ENCODE measurements around the gene SLC39A5. TPM values are rescaled to one million over a fixed set of nuclear protein-coding genes. Genes with fewer than 3 reads are reported as not detected.
"Not testable (repeated sequence)": the region's sequence is repeated elsewhere in the genome, so short reads cannot be mapped to it uniquely, and the experiment has no call there.

The SLC39A5 gene
- total RNA-seq, 3 donors from 2014 or later (not counting 1 experiment from before 2014, with no cell fraction given) = 0.70 to 1.4 (median 0.71) TPM

GRCh38 chr12:56282579-56282978 lies 52.7 kb downstream of the SLC39A5 start:
- peak overlapping the region in 1 of 2 donors; percentile 47 for H3K27ac Mint-ChIP-seq
- H3K4me1 ChIP-seq (ENCODE audit: control insufficient read depth, insufficient read depth, low read length) = no peaks in the 10 kb centered on the region
- H3K27me3 Mint-ChIP-seq (ENCODE audit: low read depth in 2 of 2) = no peaks in the 10 kb centered on the region
- H3K9me3 ChIP-seq (ENCODE audit: control insufficient read depth, insufficient read depth, low read length) = no peaks in the 10 kb centered on the region
- intact Hi-C loops (cut with micrococcal nuclease) = no loop called here
- peaks cover 6% of the 10 kb centered on the region for H3K36me3 Mint-ChIP-seq
- TF ChIP-seq CTCF (IDR thresholded peaks at IDR 0.05) = no peak
- H3K27ac ChIP-seq (ENCODE audit: low read length) = no peak overlapping the region
- peaks cover 69% of the 10 kb centered on the region for H3K36me3 ChIP-seq (ENCODE audit: control insufficient read depth, insufficient read depth, low read length)
- no peaks in the 10 kb centered on the region for H3K27me3 ChIP-seq (ENCODE audit: control insufficient read depth, insufficient read depth, low read length)
- no CpG with 5 or more reads among the region's 2 CpGs for WGBS (ENCODE audit: insufficient coverage)
- H3K9me3 Mint-ChIP-seq = no peaks in the 10 kb centered on the region
- ATAC-seq (no peak), DNase-seq (no peak)
- H3K4me3 Mint-ChIP-seq = no peak overlapping the region
- peaks cover 0 to 5% of the 10 kb centered on the region in 2 donors for H3K4me1 Mint-ChIP-seq
- no peak overlapping the region for H3K4me3 ChIP-seq (ENCODE audit: low read length)

GRCh38 chr12:56284263-56284662 lies 54.4 kb downstream of the SLC39A5 start:
- H3K27ac Mint-ChIP-seq = not testable (repeated sequence)

GRCh38 chr12:56286044-56286830 lies 56.4 kb downstream of the SLC39A5 start:
- DNase-seq = no peak
- no peak overlapping the region for H3K27ac ChIP-seq (ENCODE audit: low read length)

More at GRCh38 chr12:56284263-56284662, 54.4 kb downstream of the SLC39A5 start:
- H3K9me3 Mint-ChIP-seq; H3K36me3 Mint-ChIP-seq; H3K9me3 ChIP-seq (ENCODE audit: control insufficient read depth, insufficient read depth, low read length); intact Hi-C loops (cut with micrococcal nuclease); H3K4me3 Mint-ChIP-seq; H3K27ac ChIP-seq (ENCODE audit: low read length); H3K4me1 ChIP-seq (ENCODE audit: control insufficient read depth, insufficient read depth, low read length); H3K27me3 Mint-ChIP-seq (ENCODE audit: low read depth in 2 of 2); H3K27me3 ChIP-seq (ENCODE audit: control insufficient read depth, insufficient read depth, low read length); H3K4me1 Mint-ChIP-seq; H3K4me3 ChIP-seq (ENCODE audit: low read length); DNase-seq; ATAC-seq: not testable (repeated sequence)
- H3K36me3 ChIP-seq (ENCODE audit: control insufficient read depth, insufficient read depth, low read length) = peaks cover 53% of the 10 kb centered on the region
- WGBS (ENCODE audit: insufficient coverage) = 96% methylated on average over 5 of the region's 5 CpGs

More at GRCh38 chr12:56286044-56286830, 56.4 kb downstream of the SLC39A5 start:
- ATAC-seq = no peak
- Mint-ChIP-seq H3K27ac (no peak overlapping the region), H3K36me3 (peaks cover 6% of the 10 kb centered on the region), H3K4me1 (peaks cover 2 to 8% of the 10 kb centered on the region in 2 donors), H3K4me3 (no peak overlapping the region), H3K27me3 (ENCODE audit: low read depth in 2 of 2) (no peaks in the 10 kb centered on the region), H3K9me3 (no peaks in the 10 kb centered on the region)
- no peaks in the 10 kb centered on the region for H3K4me1 ChIP-seq (ENCODE audit: control insufficient read depth, insufficient read depth, low read length)
- intact Hi-C loops (cut with micrococcal nuclease) = no loop called here
- H3K27me3 ChIP-seq (ENCODE audit: control insufficient read depth, insufficient read depth, low read length) = no peaks in the 10 kb centered on the region
- no peak overlapping the region for H3K4me3 ChIP-seq (ENCODE audit: low read length)
- TF ChIP-seq CTCF (IDR thresholded peaks at IDR 0.05) = no peak
- no peaks in the 10 kb centered on the region for H3K9me3 ChIP-seq (ENCODE audit: control insufficient read depth, insufficient read depth, low read length)
- H3K36me3 ChIP-seq (ENCODE audit: control insufficient read depth, insufficient read depth, low read length) = peaks cover 50% of the 10 kb centered on the region
- WGBS (ENCODE audit: insufficient coverage) = 98% methylated on average over 3 of the region's 4 CpGs

Other genes starting within 250 kb of the SLC39A5 start
- 10 to 100 TPM; 11.0 to 15.9 (median 14.6) TPM for gene SUOX, start 232.8 kb upstream of the SLC39A5 start, total RNA-seq
- gene IKZF4, start 209.0 kb upstream of the SLC39A5 start, total RNA-seq = 1 to 10 TPM; 4.4 to 5.5 (median 5.5) TPM
- 10 to 100 TPM; 29.5 to 50.3 (median 35.5) TPM for gene RPS26, start 188.1 kb upstream of the SLC39A5 start, total RNA-seq
- gene ERBB3, start 149.9 kb upstream of the SLC39A5 start, total RNA-seq = under 1 TPM in 2 of 3 donors, not detected in 1; 0.26 to 0.66 TPM
- 10 to 100 TPM; 78.5 to 86.4 (median 79.7) TPM for gene PA2G4, start 125.5 kb upstream of the SLC39A5 start, total RNA-seq
- gene RPL41, start 113.4 kb upstream of the SLC39A5 start, total RNA-seq = 1,000 to 10,000 TPM; 2,342 to 3,083 (median 3,009) TPM
- gene ZC3H10, start 111.8 kb upstream of the SLC39A5 start, total RNA-seq = 10 to 100 TPM; 12.0 to 24.3 (median 16.2) TPM
- 100 to 1,000 TPM; 198 to 215 (median 199) TPM for gene ESYT1, start 101.8 kb upstream of the SLC39A5 start, total RNA-seq
- gene MYL6B, start 77.5 kb upstream of the SLC39A5 start, total RNA-seq = 1 to 10 TPM; 6.7 to 8.9 (median 7.4) TPM
- 1,000 to 10,000 TPM in 2 of 3 donors, 100 to 1,000 TPM in 1; 881 to 1,204 (median 1,015) TPM for gene MYL6, start 71.7 kb upstream of the SLC39A5 start, total RNA-seq
- 100 to 1,000 TPM; 205 to 232 (median 210) TPM for gene SMARCC2, start 40.6 kb upstream of the SLC39A5 start, total RNA-seq
- gene RNF41, start 8.1 kb upstream of the SLC39A5 start, total RNA-seq = 10 to 100 TPM; 32.3 to 44.5 (median 38.6) TPM
- gene NABP2, start 5.7 kb upstream of the SLC39A5 start, total RNA-seq = 10 to 100 TPM; 21.6 to 23.4 (median 22.6) TPM
- gene ANKRD52, start 28.3 kb downstream of the SLC39A5 start, total RNA-seq = 10 to 100 TPM; 34.1 to 52.2 (median 51.4) TPM
- gene COQ10A, start 36.9 kb downstream of the SLC39A5 start, total RNA-seq = 10 to 100 TPM; 27.2 to 37.9 (median 30.2) TPM
- 100 to 1,000 TPM; 185 to 190 (median 188) TPM for gene CS, start 70.3 kb downstream of the SLC39A5 start, total RNA-seq
- 10 to 100 TPM; 50.4 to 64.3 (median 60.8) TPM for gene CNPY2, start 85.9 kb downstream of the SLC39A5 start, total RNA-seq
- 100 to 1,000 TPM in 1 of 3 donors, 10 to 100 TPM in 2; 86.2 to 117 (median 95.7) TPM for gene PAN2, start 103.9 kb downstream of the SLC39A5 start, total RNA-seq
- 1 to 10 TPM; 1.8 to 2.7 (median 2.2) TPM for gene IL23A, start 108.8 kb downstream of the SLC39A5 start, total RNA-seq
- gene STAT2, start 130.1 kb downstream of the SLC39A5 start, total RNA-seq = 100 to 1,000 TPM; 140 to 157 (median 143) TPM
- not detected for gene APOF, start 132.8 kb downstream of the SLC39A5 start, total RNA-seq
- gene TIMELESS, start 219.4 kb downstream of the SLC39A5 start, total RNA-seq = 10 to 100 TPM; 11.1 to 12.3 (median 11.7) TPM
- not detected for gene MIP, start 224.6 kb downstream of the SLC39A5 start, total RNA-seq
- gene SPRYD4, start 238.5 kb downstream of the SLC39A5 start, total RNA-seq = 1 to 10 TPM; 5.6 to 6.2 (median 5.6) TPM